ENCODE measurements around the gene LOXL3.

LOXL3 gene

GRCh38 chr2:74553892-74554819 lies at the start of gene LOXL3, which contains the start of gene DOK1:
LOXL3 (minus strand) TSS chr2:74553942; CDS start chr2:74552634, 1,308 bp downstream.
DOK1 (plus strand) TSS chr2:74554720; CDS start chr2:74554755, 35 bp downstream.
- Mint-ChIP-seq H3K4me3 (peak within 1 kb of the TSS; percentile 84), H3K4me1 (peaks cover 39% of the 10 kb centered on the region), H3K27ac (peak within 1 kb of the TSS; percentile 93), H3K36me3 (peaks cover 36% of the 10 kb centered on the region), H3K9me3 (no peaks in the 10 kb centered on the region)
- DNase-seq (ENCODE audit: low spot score in 2 of 2) (peak; percentile 88 to 97), ATAC-seq (peak; percentile 83)

- DNase-seq (ENCODE audit: low spot score in 2 of 2) (no peak), ATAC-seq (peak; percentile 84)
- Mint-ChIP-seq H3K9me3 (no peaks in the 10 kb centered on the region), H3K4me3 (no peak overlapping the region), H3K27ac (no peak overlapping the region), H3K36me3 (no peaks in the 10 kb centered on the region), H3K4me1 (peaks cover 14% of the 10 kb centered on the region)
Measured at GRCh38 chr2:74602586-74603281, 49.0 kb upstream of the LOXL3 start.

GRCh38 chr2:74599676-74600075 lies 45.9 kb upstream of the LOXL3 start:
- no peak for ATAC-seq

GRCh38 chr2:74597410-74597809 lies 43.7 kb upstream of the LOXL3 start:
- no peak for DNase-seq (ENCODE audit: low spot score in 2 of 2)
- peaks cover 2% of the 10 kb centered on the region for H3K4me1 Mint-ChIP-seq
- no peak overlapping the region for H3K27ac Mint-ChIP-seq

More at GRCh38 chr2:74599676-74600075, 45.9 kb upstream of the LOXL3 start:
- H3K4me1 Mint-ChIP-seq: peaks cover 14% of the 10 kb centered on the region
- no peaks in the 10 kb centered on the region for H3K36me3 Mint-ChIP-seq
- H3K9me3 Mint-ChIP-seq: no peaks in the 10 kb centered on the region
- H3K4me3 Mint-ChIP-seq: no peak overlapping the region
- no peak overlapping the region for H3K27ac Mint-ChIP-seq
- no peak for DNase-seq (ENCODE audit: low spot score in 2 of 2)

GRCh38 chr2:74596584-74596983 lies 42.8 kb upstream of the LOXL3 start:
- Mint-ChIP-seq H3K36me3 (no peaks in the 10 kb centered on the region), H3K4me3 (no peak overlapping the region), H3K27ac (no peak overlapping the region), H3K4me1 (no peaks in the 10 kb centered on the region), H3K9me3 (no peaks in the 10 kb centered on the region)
- ATAC-seq (no peak), DNase-seq (ENCODE audit: low spot score in 2 of 2) (no peak)

More at GRCh38 chr2:74597410-74597809, 43.7 kb upstream of the LOXL3 start:
- H3K4me3 Mint-ChIP-seq: no peak overlapping the region
- no peak for ATAC-seq
- no peaks in the 10 kb centered on the region for H3K36me3 Mint-ChIP-seq
- no peaks in the 10 kb centered on the region for H3K9me3 Mint-ChIP-seq

- Mint-ChIP-seq H3K36me3 (no peaks in the 10 kb centered on the region), H3K4me1 (no peaks in the 10 kb centered on the region), H3K9me3 (no peaks in the 10 kb centered on the region), H3K4me3 (no peak overlapping the region), H3K27ac (no peak overlapping the region)
- no peak for ATAC-seq
- DNase-seq (ENCODE audit: low spot score in 2 of 2): no peak
Measured at GRCh38 chr2:74593826-74594772, 40.4 kb upstream of the LOXL3 start.

- no peaks in the 10 kb centered on the region for H3K36me3 Mint-ChIP-seq
- DNase-seq (ENCODE audit: low spot score in 2 of 2) (no peak), ATAC-seq (no peak)
- H3K4me1 Mint-ChIP-seq: peaks cover 18% of the 10 kb centered on the region
- no peak overlapping the region for H3K27ac Mint-ChIP-seq
- no peak overlapping the region for H3K4me3 Mint-ChIP-seq
- no peaks in the 10 kb centered on the region for H3K9me3 Mint-ChIP-seq
Measured at GRCh38 chr2:74588664-74589063, 34.9 kb upstream of the LOXL3 start.

- DNase-seq (ENCODE audit: low spot score in 2 of 2): peak; percentile 33 to 64
- no peaks in the 10 kb centered on the region for H3K36me3 Mint-ChIP-seq
- H3K4me3 Mint-ChIP-seq: no peak overlapping the region
- peaks cover 18% of the 10 kb centered on the region for H3K4me1 Mint-ChIP-seq
- ATAC-seq: peak; percentile 77
- H3K9me3 Mint-ChIP-seq: no peaks in the 10 kb centered on the region
- no peak overlapping the region for H3K27ac Mint-ChIP-seq
Measured at GRCh38 chr2:74587664-74588277, 34.0 kb upstream of the LOXL3 start.

- Mint-ChIP-seq H3K9me3 (no peaks in the 10 kb centered on the region), H3K36me3 (no peaks in the 10 kb centered on the region), H3K4me3 (peak overlapping the region; percentile 1), H3K4me1 (peaks cover 18% of the 10 kb centered on the region), H3K27ac (no peak overlapping the region)
- DNase-seq (ENCODE audit: low spot score in 2 of 2) (no peak), ATAC-seq (peak; percentile 45)
Measured at GRCh38 chr2:74585406-74586185, 31.9 kb upstream of the LOXL3 start.

GRCh38 chr2:74584088-74584645 lies 30.4 kb upstream of the LOXL3 start:
- DNase-seq (ENCODE audit: low spot score in 2 of 2): peak in 1 of 2 donors; percentile 63

GRCh38 chr2:74583504-74583903 lies 29.8 kb upstream of the LOXL3 start:
- Mint-ChIP-seq H3K4me1 (peaks cover 18% of the 10 kb centered on the region), H3K36me3 (no peaks in the 10 kb centered on the region), H3K4me3 (no peak overlapping the region), H3K9me3 (no peaks in the 10 kb centered on the region), H3K27ac (no peak overlapping the region)
- no peak for ATAC-seq
- DNase-seq (ENCODE audit: low spot score in 2 of 2): no peak

More at GRCh38 chr2:74584088-74584645, 30.4 kb upstream of the LOXL3 start:
- H3K4me1 Mint-ChIP-seq: peaks cover 18% of the 10 kb centered on the region
- no peaks in the 10 kb centered on the region for H3K36me3 Mint-ChIP-seq
- no peak overlapping the region for H3K27ac Mint-ChIP-seq
- H3K4me3 Mint-ChIP-seq: peak overlapping the region; percentile 41
- H3K9me3 Mint-ChIP-seq: no peaks in the 10 kb centered on the region
- ATAC-seq: peak; percentile 86

GRCh38 chr2:74582184-74582583 lies 28.4 kb upstream of the LOXL3 start:
- DNase-seq (ENCODE audit: low spot score in 2 of 2): no peak
- H3K4me1 Mint-ChIP-seq: peaks cover 24% of the 10 kb centered on the region

GRCh38 chr2:74581463-74581862 lies 27.7 kb upstream of the LOXL3 start:
- ATAC-seq (no peak), DNase-seq (ENCODE audit: low spot score in 2 of 2) (no peak)
- no peaks in the 10 kb centered on the region for H3K36me3 Mint-ChIP-seq
- peaks cover 24% of the 10 kb centered on the region for H3K4me1 Mint-ChIP-seq
- H3K27ac Mint-ChIP-seq: no peak overlapping the region
- no peaks in the 10 kb centered on the region for H3K9me3 Mint-ChIP-seq
- H3K4me3 Mint-ChIP-seq: no peak overlapping the region

More at GRCh38 chr2:74582184-74582583, 28.4 kb upstream of the LOXL3 start:
- no peaks in the 10 kb centered on the region for H3K36me3 Mint-ChIP-seq
- H3K9me3 Mint-ChIP-seq: no peaks in the 10 kb centered on the region
- no peak overlapping the region for H3K4me3 Mint-ChIP-seq
- no peak for ATAC-seq
- H3K27ac Mint-ChIP-seq: no peak overlapping the region
